ENCODE data around the gene PRSS23.

PRSS23 gene

DNA sequence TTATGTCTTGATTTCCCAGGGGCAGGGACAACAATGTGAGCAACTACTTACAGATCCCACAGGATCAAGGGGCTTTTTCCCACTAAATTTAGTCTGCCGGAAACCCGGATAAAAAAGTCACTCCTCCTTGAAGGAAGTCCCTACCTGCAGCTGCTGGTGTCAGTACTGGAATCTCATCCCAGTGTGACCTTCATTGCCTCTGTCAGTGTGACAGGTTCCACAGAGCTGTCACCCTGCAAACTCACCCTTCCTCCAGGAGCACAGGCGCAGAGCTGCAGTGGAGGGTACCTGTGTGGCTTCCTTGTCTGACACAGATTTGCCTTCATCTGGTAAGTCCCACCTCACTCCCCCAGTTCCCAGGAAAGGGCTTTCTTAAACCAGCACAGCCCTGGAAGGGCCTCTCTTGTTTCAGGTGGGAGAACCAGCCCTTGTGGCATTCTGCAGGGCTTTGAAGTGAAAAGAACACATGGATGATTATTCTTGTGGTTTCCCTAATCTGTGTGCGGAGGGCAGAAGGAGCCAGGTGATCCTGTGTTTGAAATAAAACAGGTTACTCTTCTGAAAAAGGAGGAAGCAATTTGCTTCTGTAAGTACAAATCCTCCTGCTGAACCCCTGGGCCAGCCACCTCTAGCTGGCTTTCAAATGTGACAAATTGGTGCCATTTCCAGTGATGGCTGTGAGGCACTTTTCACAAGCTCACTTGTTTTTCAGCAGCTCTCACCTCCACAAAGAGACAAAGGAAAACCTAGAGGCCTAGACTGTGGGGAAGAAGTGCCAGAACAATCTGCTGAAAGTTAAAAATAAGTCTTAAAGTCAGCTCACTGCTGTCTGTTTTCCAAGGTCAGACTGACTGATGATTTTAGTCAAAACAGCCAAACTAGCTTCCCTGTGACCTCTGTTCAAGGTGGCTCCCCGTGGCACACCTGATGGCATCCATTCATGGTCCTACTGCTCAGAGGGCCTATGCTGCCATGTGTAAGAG lies 9.2 kb upstream of the PRSS23 start:
- no peak for DNase-seq

DNA sequence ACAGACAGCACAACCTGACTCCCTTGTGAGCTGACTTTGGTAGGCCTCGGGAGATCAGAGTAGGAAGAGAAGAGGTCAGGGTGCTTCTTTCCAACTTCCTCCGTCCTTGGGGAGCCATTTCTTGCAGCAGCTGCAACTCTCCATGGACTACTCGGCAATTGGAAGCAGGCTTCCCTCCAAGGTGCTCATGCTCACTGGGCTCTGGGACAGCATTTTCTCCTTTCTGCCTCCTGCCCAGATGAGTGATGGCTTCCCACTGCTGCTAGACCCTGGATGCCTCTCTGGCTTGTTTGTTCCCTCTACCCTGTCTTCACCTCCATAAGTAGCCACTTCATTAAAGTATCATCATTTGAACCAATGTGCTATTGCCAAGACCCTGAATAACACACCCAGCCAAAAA lies 8.2 kb upstream of the PRSS23 start:
- DNase-seq: no peak

DNA sequence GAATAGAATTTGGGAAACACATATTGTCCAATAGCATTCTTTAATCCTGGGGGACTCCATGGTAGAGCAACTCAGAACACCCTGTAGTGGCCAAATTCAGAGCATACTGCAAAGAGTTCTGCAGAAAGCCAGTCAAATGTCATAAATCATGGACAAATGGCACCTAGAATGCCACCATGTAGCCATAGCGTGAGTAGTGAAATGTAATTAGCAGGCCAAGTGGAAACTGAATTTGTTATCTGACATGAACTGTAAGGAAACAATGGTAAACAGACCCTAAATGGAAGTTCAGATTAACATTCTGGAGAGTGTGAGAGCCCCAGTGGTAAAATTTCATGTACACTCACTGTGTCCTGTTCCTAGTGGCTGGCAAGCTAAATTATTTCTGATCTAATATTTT lies 7.0 kb upstream of the PRSS23 start:
- no peak for DNase-seq

DNA sequence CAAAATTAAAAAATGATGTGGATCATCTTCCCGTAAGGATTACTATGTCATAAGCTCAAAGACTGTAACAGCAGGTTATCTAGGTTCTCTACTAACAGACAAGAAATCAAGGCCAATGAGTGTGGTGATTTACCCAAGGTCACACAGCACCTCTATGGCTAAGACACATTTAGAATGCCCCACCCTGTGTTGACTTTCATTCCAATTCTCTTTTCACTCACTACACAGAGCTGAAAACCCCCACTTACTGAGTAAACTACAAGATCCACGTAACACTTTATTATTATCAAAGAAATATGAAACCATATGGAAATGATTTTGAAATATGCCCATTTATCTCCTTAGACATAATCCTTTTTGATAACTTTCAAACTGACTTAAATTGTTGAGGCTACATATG lies 4.8 kb upstream of the PRSS23 start:
- DNase-seq: no peak

DNA sequence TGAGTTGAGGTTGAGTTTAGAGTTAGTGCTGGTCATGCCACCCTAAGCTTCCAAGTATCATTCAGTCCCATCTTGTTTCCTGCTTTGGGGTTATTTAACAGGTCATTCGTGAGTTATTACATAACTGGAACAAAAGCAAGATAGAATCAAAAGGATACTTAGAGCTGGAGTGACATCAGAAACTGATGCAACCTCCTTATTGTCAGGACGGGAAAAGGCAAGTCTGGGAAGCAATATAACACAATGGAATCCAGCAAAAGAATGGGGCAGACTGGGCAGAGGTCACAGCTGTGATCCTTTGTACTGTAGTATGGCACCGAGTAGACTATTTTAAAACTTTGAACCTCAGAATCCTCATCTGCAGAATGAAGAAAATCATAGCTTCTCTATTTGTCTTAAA lies 4.4 kb upstream of the PRSS23 start:
- no peak for DNase-seq

DNA sequence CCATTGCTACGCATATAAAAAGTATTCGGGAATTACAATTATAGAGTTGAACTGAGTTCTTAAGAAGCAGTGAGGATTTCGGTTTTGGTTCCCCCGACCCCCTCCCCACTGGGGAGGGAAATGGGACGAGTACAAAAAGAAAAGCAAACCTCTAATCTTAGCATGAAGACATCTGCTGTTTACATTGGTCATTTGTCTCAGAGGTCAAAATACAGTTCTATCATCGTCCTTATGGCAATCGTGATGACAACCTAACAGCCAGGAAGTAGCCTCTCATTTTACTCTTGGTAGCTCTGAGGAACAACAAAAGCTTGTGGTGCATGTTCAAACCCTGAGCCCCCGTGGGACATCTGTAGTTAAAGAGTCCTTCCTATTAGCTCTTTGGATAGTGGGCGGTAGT lies 3.2 kb upstream of the PRSS23 start:
- no peak for DNase-seq

DNA sequence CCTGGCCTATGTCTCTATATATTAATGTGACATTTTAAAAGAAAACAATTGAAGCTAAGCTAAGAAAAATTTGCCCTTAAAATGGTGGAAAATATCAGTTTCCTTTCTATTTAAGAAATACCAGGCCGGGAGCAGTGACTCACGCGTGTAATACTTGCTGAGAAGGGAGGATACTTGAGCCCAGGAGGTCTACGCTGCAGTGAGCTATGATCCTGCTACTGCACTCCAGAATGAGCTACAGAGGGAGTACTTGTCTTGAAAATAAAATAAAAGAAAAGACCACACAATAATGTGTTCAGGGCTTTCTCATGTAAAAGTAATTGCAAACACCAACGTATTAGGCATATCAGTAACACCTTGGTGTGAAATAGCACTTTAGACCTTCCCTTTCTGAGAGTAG lies 1.4 kb upstream of the PRSS23 start:
- DNase-seq: no peak

DNA sequence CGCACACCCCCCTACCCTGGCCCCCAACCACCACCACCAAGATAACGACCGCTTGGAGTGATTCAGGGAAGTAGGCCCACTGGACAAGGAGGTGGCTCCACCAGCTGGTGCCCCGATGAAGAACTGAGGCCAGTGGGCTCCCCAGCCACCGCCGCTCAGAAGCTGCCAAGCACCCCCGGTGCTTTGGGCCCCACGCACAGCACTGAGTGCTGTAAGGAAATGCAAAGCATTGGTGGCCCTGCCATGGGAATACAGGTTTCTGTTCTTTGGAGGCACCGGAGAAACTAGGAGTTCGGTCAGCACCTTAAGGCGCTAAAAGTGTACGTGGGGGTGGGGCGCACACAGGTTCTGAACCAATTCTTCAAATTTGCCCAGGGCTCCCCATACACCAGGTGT lies 664 bp upstream of the PRSS23 start:
- no peak for DNase-seq

DNA sequence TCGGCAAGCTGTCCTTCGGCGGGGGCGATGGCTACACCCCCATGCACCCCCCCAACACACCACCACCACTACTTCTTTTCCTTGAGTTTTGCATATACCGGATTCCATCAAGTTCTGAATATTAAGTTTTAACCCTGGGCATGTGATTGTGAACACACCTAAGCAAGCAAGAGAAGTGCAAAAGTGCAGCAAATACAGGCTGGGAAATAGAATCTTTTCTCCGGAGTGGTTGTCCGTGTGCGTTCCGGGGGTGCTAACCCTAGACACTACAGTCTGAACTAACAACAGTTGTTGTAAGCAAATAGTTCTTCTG lies 574 bp downstream of the PRSS23 start:
- DNase-seq: no peak

DNA sequence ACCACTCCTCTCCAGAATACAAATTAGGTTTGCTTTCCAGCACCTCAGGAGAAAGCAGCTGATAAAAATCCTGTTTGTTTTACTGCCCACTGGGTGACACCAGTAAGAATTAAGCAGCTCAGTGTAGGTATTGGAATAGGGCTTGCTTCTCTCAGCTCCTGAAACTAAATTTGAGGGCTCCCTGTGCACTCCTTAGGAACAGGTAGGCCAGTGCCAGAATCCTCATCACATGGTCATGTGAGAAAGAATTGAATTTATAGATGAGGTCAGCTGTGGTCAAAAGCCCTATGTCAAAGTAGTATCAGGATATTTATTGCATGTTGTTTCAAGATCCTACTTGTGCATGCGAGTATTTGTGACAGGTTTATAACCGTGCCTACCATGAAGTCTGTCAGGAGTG lies 1.0 kb downstream of the PRSS23 start:
- DNase-seq: no peak

DNA sequence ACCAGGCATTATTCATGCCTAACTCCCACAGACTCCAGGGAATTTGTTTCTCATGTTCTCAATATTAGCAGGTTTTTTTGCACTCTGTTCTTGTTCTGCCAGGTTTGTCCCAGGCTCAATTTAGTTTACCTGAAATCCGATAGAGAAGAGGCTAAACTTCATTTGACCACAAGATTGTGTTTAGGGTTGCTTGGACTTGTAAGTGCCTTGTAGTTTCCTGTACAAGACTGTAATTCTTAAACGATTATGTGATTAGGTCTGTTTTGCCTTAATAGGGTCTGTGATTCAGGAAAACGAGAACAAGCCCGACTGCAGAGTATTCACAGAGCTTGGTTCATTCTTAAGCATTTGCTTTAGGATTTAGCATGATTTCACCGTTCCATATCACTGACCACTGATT lies 1.8 kb downstream of the PRSS23 start:
- DNase-seq: no peak

DNA sequence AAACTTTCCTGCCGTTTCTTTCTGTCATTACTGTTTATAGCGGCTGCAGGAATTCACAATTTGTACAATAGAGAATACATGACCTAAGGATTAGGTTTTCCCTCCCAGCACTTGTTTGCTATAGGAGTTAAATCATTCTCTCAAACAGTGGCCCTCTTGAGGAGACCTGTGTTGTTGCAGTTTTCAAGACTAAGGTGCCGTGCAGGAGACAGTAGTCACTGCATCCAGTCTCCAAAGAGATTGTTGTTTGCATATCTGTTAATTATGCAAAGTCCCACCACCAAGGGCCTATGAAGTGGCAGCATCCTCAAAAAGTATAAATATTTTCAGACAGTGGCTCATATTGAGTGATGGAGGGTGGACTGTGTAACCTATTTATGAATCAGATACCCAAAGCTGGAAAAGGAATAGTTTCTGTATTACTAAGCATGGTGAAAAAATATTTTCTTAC lies 2.3 kb downstream of the PRSS23 start:
- DNase-seq: no peak

DNA sequence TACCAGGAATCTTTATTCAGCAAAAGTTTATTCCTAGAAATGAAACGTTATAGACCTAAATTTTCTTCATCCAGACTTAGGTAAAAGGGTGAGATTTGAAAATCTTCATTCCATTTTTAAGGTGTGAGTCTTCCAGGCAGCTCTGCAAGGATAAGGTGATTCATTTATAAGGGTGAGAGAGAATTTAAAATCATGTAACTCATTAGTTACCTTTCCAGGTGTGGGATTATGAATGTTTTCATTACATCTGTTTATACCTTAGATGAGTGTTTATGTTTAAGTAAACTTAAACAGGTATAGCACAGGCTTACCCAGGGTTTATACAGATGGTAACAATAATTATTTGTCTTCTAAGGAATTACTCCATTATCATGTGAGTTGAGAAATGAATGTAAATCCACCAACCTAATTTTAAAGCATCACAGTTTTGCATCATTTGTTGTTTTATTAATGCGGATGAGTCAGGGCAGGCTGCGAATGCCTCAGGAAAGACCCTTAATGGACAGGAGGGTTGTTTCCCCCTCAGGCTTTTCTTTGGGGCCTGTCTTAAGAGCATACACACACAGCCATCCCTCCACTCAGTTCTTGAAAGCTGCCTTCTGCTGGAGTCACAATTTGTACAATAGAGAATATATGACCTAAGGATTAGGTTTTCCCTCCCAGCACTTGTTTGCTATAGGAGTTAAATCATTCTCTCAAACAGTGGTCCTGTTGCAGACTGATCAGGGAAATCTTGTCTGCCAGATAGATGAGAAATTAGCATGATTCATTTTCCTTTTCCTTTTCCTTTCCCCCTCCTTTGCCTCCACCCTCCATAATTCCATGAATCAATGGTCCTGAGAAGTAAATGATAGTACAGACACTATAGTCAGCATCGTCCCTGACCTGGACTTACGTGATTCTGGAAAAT lies 3.0 kb downstream of the PRSS23 start:
- DNase-seq: no peak

DNA sequence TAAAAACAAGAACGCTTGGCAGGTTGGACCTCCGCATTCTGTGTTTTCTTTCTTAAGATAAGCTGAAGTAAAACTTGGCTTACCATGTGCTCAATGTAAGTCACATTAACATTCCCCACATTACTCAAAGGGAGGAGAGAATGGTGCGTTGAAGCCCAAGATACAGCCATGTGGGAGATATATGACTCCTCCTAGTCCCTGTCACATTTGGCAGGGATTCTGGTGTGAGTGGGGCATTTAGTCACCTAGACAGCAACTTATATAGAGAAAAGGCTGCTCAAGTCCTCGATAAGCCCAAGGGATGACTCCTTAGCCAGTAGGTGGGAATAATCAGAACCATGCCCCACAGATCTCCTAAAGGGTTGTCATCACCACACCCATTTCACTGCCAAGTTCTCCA lies 4.6 kb downstream of the PRSS23 start:
- no peak for DNase-seq

DNA sequence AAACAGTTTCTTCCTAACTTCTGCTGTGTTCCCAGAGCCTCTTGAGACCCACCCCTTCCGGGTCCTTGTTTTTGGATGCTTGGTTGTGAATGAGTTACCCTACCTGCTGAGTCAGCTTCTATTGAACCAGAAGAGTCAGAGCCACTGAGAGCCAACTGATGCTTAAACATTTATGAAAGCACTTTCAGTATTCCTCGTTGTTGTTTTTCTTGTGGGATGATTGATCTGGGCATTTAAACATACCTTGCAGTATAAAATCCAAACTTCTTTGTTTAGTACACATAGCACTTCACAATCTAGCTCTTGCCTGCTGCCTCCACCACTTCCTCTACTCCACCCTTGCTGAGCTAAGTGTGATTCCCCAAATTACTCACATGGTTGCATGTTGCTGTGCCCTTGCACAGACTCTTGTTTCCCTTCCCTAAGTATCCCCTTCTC lies 5.5 kb downstream of the PRSS23 start:
- DNase-seq: no peak

DNA sequence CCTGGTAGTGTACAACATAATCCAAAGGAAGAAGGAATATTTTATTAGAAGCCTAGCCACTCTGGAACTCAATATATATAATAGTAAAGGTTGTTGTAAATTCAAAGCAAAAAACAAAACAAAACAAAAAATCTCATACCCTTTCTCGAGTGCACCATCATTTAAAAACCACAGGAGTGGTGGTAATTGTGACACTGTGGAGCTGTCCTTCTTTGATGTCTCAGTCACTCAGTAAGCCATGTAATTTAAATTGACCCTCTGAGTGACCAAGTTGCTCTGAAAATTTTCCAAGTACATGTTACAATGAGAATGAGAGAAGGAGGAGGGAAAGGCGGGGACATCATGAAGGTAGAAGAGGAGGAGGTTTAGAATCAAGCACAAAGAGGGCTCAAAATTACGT lies 6.6 kb downstream of the PRSS23 start:
- DNase-seq: no peak

DNA sequence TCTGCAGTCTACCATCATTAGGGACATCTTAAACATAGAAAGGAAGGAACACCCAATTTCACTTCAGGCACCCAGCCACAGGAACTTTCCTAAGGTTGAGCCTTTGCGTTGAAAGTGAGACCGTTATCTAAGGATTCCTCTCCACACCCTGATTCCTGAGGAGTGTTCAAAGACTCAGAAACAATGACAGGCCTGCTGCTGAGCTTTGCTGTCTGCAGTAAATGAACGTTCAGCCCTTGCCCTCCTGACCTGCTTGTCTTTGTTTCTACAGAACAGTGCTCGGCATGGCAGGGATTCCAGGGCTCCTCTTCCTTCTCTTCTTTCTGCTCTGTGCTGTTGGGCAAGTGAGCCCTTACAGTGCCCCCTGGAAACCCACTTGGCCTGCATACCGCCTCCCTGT lies 7.0 kb downstream of the PRSS23 start:
- no peak for DNase-seq

DNA sequence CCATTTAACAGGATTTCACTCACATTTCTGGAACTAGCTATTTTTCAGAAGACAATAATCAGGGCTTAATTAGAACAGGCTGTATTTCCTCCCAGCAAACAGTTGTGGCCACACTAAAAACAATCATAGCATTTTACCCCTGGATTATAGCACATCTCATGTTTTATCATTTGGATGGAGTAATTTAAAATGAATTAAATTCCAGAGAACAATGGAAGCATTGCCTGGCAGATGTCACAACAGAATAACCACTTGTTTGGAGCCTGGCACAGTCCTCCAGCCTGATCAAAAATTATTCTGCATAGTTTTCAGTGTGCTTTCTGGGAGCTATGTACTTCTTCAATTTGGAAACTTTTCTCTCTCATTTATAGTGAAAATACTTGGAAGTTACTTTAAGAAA lies 9.2 kb downstream of the PRSS23 start:
- no peak for DNase-seq

DNA sequence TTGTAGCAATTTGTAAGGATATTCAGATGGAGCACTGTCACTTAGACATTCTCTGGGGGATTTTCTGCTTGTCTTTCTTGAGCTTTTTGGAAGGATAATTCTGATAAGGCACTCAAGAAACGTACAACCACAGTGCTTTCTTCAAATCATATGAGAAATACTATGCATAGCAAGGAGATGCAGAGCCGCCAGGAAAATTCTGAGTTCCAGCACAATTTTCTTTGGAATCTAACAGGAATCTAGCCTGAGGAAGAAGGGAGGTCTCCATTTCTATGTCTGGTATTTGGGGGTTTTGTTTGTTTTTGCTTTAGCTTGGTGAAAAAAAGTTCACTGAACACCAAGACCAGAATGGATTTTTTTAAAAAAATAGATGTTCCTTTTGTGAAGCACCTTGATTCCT lies 9.9 kb downstream of the PRSS23 start:
- no peak for DNase-seq

DNA sequence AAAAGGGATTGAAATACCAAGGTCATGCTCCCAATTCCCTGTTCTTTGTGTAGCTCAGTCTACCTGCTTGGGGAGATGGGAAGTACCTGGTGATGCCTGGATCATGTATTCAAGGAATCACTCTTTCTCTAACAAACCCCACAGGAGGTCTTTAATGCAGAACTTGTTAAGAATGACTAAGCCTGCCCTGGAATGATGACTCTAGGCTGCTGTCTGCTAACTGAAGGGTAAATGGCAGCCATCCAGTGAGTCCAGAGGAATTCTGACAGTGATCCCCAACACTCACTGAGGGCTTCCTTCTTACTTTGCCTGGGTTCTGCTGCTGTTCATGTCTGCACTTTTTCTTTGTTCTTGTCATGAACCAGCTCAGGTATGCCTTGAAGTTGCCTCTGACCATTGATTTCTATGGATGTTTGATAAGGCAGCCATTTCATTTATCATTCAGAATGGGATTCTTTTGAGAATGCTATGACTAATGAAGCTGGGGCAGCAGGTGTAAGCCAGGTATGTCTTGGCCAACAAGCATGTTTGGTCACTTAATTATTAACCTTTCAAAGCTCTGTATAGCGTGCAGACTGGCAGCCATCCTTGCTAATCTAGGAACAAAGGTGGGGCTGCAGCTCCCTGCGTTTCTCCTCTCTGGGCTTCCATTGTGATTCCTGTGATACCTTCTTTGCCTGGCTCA lies 11.4 kb downstream of the PRSS23 start:
- DNase-seq: no peak

DNA sequence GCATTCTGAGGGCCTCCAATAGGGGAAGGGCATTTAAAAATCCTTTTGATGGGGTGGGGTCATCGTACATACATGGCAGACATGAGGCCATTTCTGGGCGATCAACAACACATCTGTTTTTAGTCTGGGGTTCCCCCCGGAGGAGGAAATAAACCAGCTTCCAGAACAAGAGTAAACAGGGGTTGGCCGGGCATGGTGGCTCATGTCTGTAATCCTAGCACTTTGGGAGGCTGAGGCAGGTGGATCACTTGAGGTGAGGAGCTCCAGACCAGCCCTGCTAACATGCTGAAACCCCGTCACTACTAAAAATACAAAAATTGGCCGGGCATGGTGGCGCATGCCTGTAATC lies 12.0 kb downstream of the PRSS23 start:
- DNase-seq: no peak

DNA sequence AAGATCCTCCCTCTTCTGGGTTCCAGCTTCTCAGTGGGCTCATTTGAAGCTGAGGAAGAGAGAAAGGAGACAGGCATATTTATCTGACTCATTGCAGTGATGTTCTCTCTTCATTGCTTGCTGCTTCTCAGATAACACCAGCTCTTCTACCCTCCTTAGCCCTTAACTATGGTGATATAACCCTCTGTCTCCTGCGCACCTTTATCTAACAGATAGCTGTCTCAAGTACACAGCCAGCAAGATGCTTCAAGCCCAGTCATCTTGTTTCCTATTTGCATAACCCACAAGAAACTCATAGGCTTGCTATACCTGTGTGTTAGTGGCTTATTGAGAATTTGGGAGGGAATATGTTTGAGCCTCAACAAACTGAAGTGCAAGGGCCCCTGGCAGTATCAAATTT lies 12.6 kb downstream of the PRSS23 start:
- no peak for DNase-seq

DNA sequence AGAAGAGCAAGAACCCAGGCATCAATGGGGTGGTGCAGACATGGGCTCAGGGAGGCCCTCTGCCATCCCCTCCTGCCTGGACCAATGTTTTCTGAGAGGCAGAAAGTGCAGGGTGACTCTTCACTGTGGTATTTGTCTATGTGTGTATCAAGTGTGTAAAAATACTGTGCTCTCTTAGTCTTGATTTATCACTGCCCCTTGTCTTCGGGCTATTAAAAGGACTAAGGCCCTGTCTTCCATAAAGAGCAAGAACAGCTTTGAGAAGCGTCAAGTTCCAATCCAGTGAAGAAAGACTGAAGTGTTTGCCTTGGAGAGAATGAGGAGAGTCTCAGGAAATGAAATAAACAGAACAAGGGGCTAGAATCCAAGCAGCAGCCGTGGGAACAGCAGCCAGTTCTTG lies 14.4 kb downstream of the PRSS23 start:
- no peak for DNase-seq

DNA sequence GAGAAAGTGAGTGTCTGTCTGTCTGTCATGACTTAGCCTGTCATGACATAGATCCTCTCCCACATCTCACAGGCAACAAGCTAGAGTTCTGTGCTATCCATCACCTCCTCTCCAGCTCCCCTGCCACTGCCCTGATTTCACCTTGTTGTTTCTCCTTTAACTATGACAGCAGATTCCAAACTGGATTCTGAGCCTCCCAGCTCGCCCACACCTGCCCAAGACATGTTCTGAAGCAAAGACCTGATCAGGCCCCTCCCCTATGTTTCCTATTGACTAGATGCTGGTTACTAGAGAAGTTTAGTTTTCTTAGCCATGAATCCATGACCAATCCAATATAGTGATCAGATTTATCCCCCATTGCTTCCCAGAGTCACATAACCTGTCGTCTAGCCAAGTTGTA lies 15.4 kb downstream of the PRSS23 start:
- no peak for DNase-seq
